ENCODE measurements around the gene NBPF6.
"Not testable (repeated sequence)": the region's sequence is repeated elsewhere in the genome, so short reads cannot be mapped to it uniquely, and the experiment has no call there.

NBPF6 gene

GRCh38 chr1:108450043-108450442, at the start of gene NBPF6:
Gene NBPF6 (plus strand): TSS chr1:108450343. CDS start chr1:108450602, 259 bp downstream.
- not testable (repeated sequence) for DNase-seq (ENCODE audit: low spot score)

- not testable (repeated sequence) for DNase-seq (ENCODE audit: low spot score)
Measured at GRCh38 chr1:108411098-108411833, 38.9 kb upstream of the NBPF6 start.

- DNase-seq (ENCODE audit: low spot score): not testable (repeated sequence)
Measured at GRCh38 chr1:108420129-108420528, 30.0 kb upstream of the NBPF6 start.

GRCh38 chr1:108421061-108421916, 28.9 kb upstream of the NBPF6 start:
- DNase-seq (ENCODE audit: low spot score): not testable (repeated sequence)

GRCh38 chr1:108426877-108427276, 23.3 kb upstream of the NBPF6 start:
- DNase-seq (ENCODE audit: low spot score): not testable (repeated sequence)

GRCh38 chr1:108432002-108432401, 18.1 kb upstream of the NBPF6 start:
- DNase-seq (ENCODE audit: low spot score): not testable (repeated sequence)

- DNase-seq (ENCODE audit: low spot score): not testable (repeated sequence)
Measured at GRCh38 chr1:108433404-108433803, 16.7 kb upstream of the NBPF6 start.

- not testable (repeated sequence) for DNase-seq (ENCODE audit: low spot score)
Measured at GRCh38 chr1:108438536-108438935, 11.6 kb upstream of the NBPF6 start.

- not testable (repeated sequence) for DNase-seq (ENCODE audit: low spot score)
Measured at GRCh38 chr1:108454521-108454920, 4.4 kb downstream of the NBPF6 start.

GRCh38 chr1:108458661-108459060, 8.5 kb downstream of the NBPF6 start:
- DNase-seq (ENCODE audit: low spot score): not testable (repeated sequence)

- DNase-seq (ENCODE audit: low spot score): not testable (repeated sequence)
Measured at GRCh38 chr1:108461758-108462157, 11.6 kb downstream of the NBPF6 start.

GRCh38 chr1:108463962-108464361, 13.8 kb downstream of the NBPF6 start:
- not testable (repeated sequence) for DNase-seq (ENCODE audit: low spot score)

GRCh38 chr1:108466166-108466565, 16.0 kb downstream of the NBPF6 start:
- not testable (repeated sequence) for DNase-seq (ENCODE audit: low spot score)

- DNase-seq (ENCODE audit: low spot score): not testable (repeated sequence)
Measured at GRCh38 chr1:108467155-108467554, 17.0 kb downstream of the NBPF6 start.

GRCh38 chr1:108470750-108471149, 20.6 kb downstream of the NBPF6 start:
- not testable (repeated sequence) for DNase-seq (ENCODE audit: low spot score)

- DNase-seq (ENCODE audit: low spot score): not testable (repeated sequence)
Measured at GRCh38 chr1:108474516-108474915, 24.4 kb downstream of the NBPF6 start.

- no peak for DNase-seq (ENCODE audit: low spot score)
Measured at GRCh38 chr1:108478429-108479015, 28.4 kb downstream of the NBPF6 start.

GRCh38 chr1:108482708-108483107, 32.6 kb downstream of the NBPF6 start:
- DNase-seq (ENCODE audit: low spot score): no peak

- DNase-seq (ENCODE audit: low spot score): not testable (repeated sequence)
Measured at GRCh38 chr1:108485990-108486389, 35.8 kb downstream of the NBPF6 start.

GRCh38 chr1:108486707-108487106, 36.6 kb downstream of the NBPF6 start:
- DNase-seq (ENCODE audit: low spot score): not testable (repeated sequence)

- not testable (repeated sequence) for DNase-seq (ENCODE audit: low spot score)
Measured at GRCh38 chr1:108495008-108495407, 44.9 kb downstream of the NBPF6 start.

- not testable (repeated sequence) for DNase-seq (ENCODE audit: low spot score)
Measured at GRCh38 chr1:108496856-108497255, 46.7 kb downstream of the NBPF6 start.
